ENCODE measurements around the gene PIK3C3.

The PIK3C3 gene

GRCh38 chr18:41923446-41923845 lies 31.6 kb upstream of the PIK3C3 start:
- TF ChIP-seq CTCF (IDR thresholded peaks at IDR 0.05): no peak

- no peak for TF ChIP-seq CTCF (IDR thresholded peaks at IDR 0.05)
Observed at GRCh38 chr18:41928581-41928980, 26.5 kb upstream of the PIK3C3 start.

- no peak for TF ChIP-seq CTCF (IDR thresholded peaks at IDR 0.05)
Observed at GRCh38 chr18:41932899-41933298, 22.1 kb upstream of the PIK3C3 start.

- no peak for TF ChIP-seq CTCF (IDR thresholded peaks at IDR 0.05)
Observed at GRCh38 chr18:41933778-41934177, 21.3 kb upstream of the PIK3C3 start.

- no peak for TF ChIP-seq CTCF (IDR thresholded peaks at IDR 0.05)
Observed at GRCh38 chr18:41936471-41937134, 18.4 kb upstream of the PIK3C3 start.

- TF ChIP-seq CTCF (IDR thresholded peaks at IDR 0.05): no peak
Observed at GRCh38 chr18:41938445-41938844, 16.6 kb upstream of the PIK3C3 start.

GRCh38 chr18:41939326-41939725 lies 15.7 kb upstream of the PIK3C3 start:
- no peak for TF ChIP-seq CTCF (IDR thresholded peaks at IDR 0.05)

Data from LNCAP (cell line).